GM23338 (cell line): Measurements from ENCODE around the gene RPS19BP1. TPM values are rescaled to one million over a fixed set of nuclear protein-coding genes. Genes with fewer than 3 reads are reported as not detected.

Source experiments
- ATAC-seq: fragments of 200-7000 bp; cut with Tn5 transposase; 3 replicates; pipeline ENCODE4 v1.9.1; 2020
- DNase-seq: peaks from one replicate; pipeline ENCODE4 v3.0.0-alpha.2; 2015; ENCODE audit warnings: low spot score
- H2AFZ ChIP-seq: fragments of 200-600 bp; sonication (generic); 2 replicates; pipeline ENCODE4 v1.8.0; 2016; ENCODE audit warnings: antibody characterized with exemption, mild to moderate bottlenecking, moderate library complexity
- H3F3A ChIP-seq: fragments of 200-600 bp; sonication (generic); replicated peaks from 2 replicates; pipeline ENCODE4 v1.8.0; 2017; ENCODE audit warnings: antibody characterized with exemption, mixed run types, low read depth
- H3K27ac ChIP-seq: fragments of 200-600 bp; sonication (generic); 2 replicates; pipeline ENCODE4 v1.6.1; 2016; ENCODE audit warnings: low read depth
- H3K27me3 ChIP-seq: fragments of 200-600 bp; sonication (generic); 2 replicates; pipeline ENCODE4 v1.8.0; 2016; ENCODE audit warnings: mild to moderate bottlenecking, mixed run types, moderate library complexity; ENCODE audit not compliant: insufficient read depth
- H3K36me3 ChIP-seq: fragments of 200-600 bp; sonication (generic); 2 replicates; pipeline ENCODE4 v1.8.0; 2016; ENCODE audit warnings: mild to moderate bottlenecking; ENCODE audit not compliant: insufficient read depth
- H3K4me1 ChIP-seq: fragments of 200-600 bp; sonication (generic); 2 replicates; pipeline ENCODE4 v1.8.0; 2016; ENCODE audit warnings: mild to moderate bottlenecking, moderate library complexity; ENCODE audit not compliant: insufficient read depth
- H3K4me2 ChIP-seq: fragments of 200-600 bp; sonication (generic); 2 replicates; pipeline ENCODE4 v1.7.1; 2017; ENCODE audit warnings: mixed run types
- H3K4me3 ChIP-seq: fragments of 200-600 bp; sonication (generic); 2 replicates; pipeline ENCODE4 v1.6.1; 2016; ENCODE audit warnings: mixed run types
- H3K79me2 ChIP-seq: fragments of 200-600 bp; sonication (generic); replicated peaks from 2 replicates; pipeline ENCODE4 v1.8.0; 2017; ENCODE audit warnings: mild to moderate bottlenecking; ENCODE audit not compliant: insufficient read depth
- H3K9me2 ChIP-seq: fragments of 200-600 bp; sonication (generic); 2 replicates; pipeline ENCODE4 v1.8.0; 2017; ENCODE audit not compliant: insufficient read depth
- H4K20me1 ChIP-seq: fragments of 200-600 bp; sonication (generic); replicated peaks from 2 replicates; pipeline ENCODE4 v1.8.0; 2017; ENCODE audit warnings: mild to moderate bottlenecking; ENCODE audit not compliant: insufficient read depth
- H3K27ac Mint-ChIP-seq: 2 replicates; pipeline ENCODE4 v1.8.0; 2020; ENCODE audit warnings: inconsistent platforms, mild to moderate bottlenecking, moderate library complexity, mixed read lengths
- H3K27me3 Mint-ChIP-seq: 3 replicates; pipeline ENCODE4 v1.8.0; 2022; ENCODE audit warnings: low read depth, mild to moderate bottlenecking, moderate library complexity, mixed read lengths, inconsistent platforms; ENCODE audit not compliant: insufficient read depth, poor library complexity
- H3K36me3 Mint-ChIP-seq: 3 replicates; pipeline ENCODE4 v1.8.0; 2021; ENCODE audit warnings: low read depth, mild to moderate bottlenecking, inconsistent platforms, moderate library complexity, mixed read lengths
- H3K4me1 Mint-ChIP-seq: 3 replicates; pipeline ENCODE4 v1.8.0; 2020; ENCODE audit warnings: mild to moderate bottlenecking, inconsistent platforms, mixed read lengths
- H3K4me3 Mint-ChIP-seq: 3 replicates; pipeline ENCODE4 v1.8.0; 2021; ENCODE audit warnings: moderate library complexity, mild to moderate bottlenecking, inconsistent platforms, mixed read lengths
- H3K9me3 Mint-ChIP-seq: 3 replicates; pipeline ENCODE4 v1.8.0; 2020; ENCODE audit warnings: moderate library complexity, mild to moderate bottlenecking, inconsistent platforms, mixed read lengths
- CREB1 ChIP-seq: fragments of 250-450 bp; sonication (Bioruptor Pico); IDR thresholded peaks from 2 replicates; pipeline ENCODE4 v1.5.0; 2020; ENCODE audit warnings: low read depth, mild to moderate bottlenecking, moderate library complexity
- CTCF ChIP-seq, 2 experiments: fragments of 200-600 bp in 1 of 2; sonication (generic) in 1 of 2; conservative IDR thresholded peaks; 2 replicates each; pipeline versions ENCODE4 v1.5.1 to v1.6.1; 2016 to 2017; ENCODE audit warnings: antibody characterized with exemption in 2 of 2, low read depth in 2 of 2, mild to moderate bottlenecking in 2 of 2, moderate library complexity in 1 of 2
- ETS1 ChIP-seq: IDR thresholded peaks from 2 replicates; pipeline ENCODE4 v1.6.1; 2016; ENCODE audit warnings: antibody characterized with exemption
- EZH2 ChIP-seq: fragments of 200-600 bp; sonication (generic); IDR thresholded peaks from one replicate; pipeline ENCODE4 v1.8.0; 2017; ENCODE audit warnings: antibody characterized with exemption, mild to moderate bottlenecking, low read depth; ENCODE audit not compliant: unreplicated experiment
- EZH2phosphoT487 ChIP-seq: fragments of 200-600 bp; sonication (generic); IDR thresholded peaks from one replicate; pipeline ENCODE4 v1.8.1; 2018; ENCODE audit warnings: antibody characterized with exemption; ENCODE audit not compliant: unreplicated experiment
- JUNB ChIP-seq: IDR thresholded peaks from one replicate; pipeline ENCODE4 v1.6.1; 2016; ENCODE audit warnings: antibody characterized with exemption; ENCODE audit not compliant: unreplicated experiment
- NANOG ChIP-seq: IDR thresholded peaks from 2 replicates; pipeline ENCODE4 v1.6.1; 2016; ENCODE audit warnings: antibody characterized with exemption, borderline replicate concordance
- POLR2AphosphoS5 ChIP-seq: IDR thresholded peaks from 2 replicates; pipeline ENCODE4 v1.6.1; 2016; ENCODE audit warnings: antibody characterized with exemption, low read depth
- STAT1 ChIP-seq: IDR thresholded peaks from one replicate; pipeline ENCODE4 v1.6.1; 2016; ENCODE audit warnings: antibody characterized with exemption; ENCODE audit not compliant: unreplicated experiment
- ZNF114 ChIP-seq: fragments of 250-450 bp; sonication (Bioruptor Pico); IDR thresholded peaks from 2 replicates; pipeline ENCODE4 v1.5.0; 2020; ENCODE audit warnings: mild to moderate bottlenecking, moderate library complexity
- ZNF331 ChIP-seq: fragments of 250-450 bp; sonication (Bioruptor Pico); IDR thresholded peaks from 2 replicates; pipeline ENCODE4 v1.5.0; 2020; ENCODE audit warnings: low read depth, mild to moderate bottlenecking, moderate library complexity
- polyA plus RNA-seq: library from polyadenylated mRNA; unstranded; fragments of >200 nt; fragmentation: Nextera tagmentation; extraction: Ambion mirVana; gene quantifications from 2 replicates; pipeline ENCODE4 v1.2.1, GENCODE V29; 2016
- total RNA-seq: library from RNA; depleted of rRNA; stranded (reverse); fragments of >200 nt; shearing (Covaris generic); gene quantifications from 2 replicates; pipeline ENCODE4 v1.2.3, GENCODE V29; 2014
- TF ChIP-seq, protein P1 (sequence below): IDR thresholded peaks from one replicate; pipeline ENCODE4 v1.6.1; 2018; ENCODE audit warnings: antibody characterized with exemption; ENCODE audit not compliant: unreplicated experiment
- TF ChIP-seq, protein P2 (sequence below): fragments of 250-450 bp; sonication (Bioruptor Pico); IDR thresholded peaks from 2 replicates; pipeline ENCODE4 v1.5.0; 2020; ENCODE audit warnings: mild to moderate bottlenecking, moderate library complexity

The RPS19BP1 gene
- total and polyA plus RNA-seq, 2 experiments from 2014 or later, result 153 to 215 TPM

- Histone ChIP-seq H2AFZ (no peak overlapping the region), H3K36me3 (no peaks in the 10 kb centered on the region), H3F3A (peaks cover 5% of the 10 kb centered on the region; the same call in 1 of the 2 replicates), H3K4me2 (no peak overlapping the region), H3K27me3 (peaks cover 15% of the 10 kb centered on the region), H3K79me2 (peaks cover 9% of the 10 kb centered on the region), H3K4me1 (peaks cover 11% of the 10 kb centered on the region), H4K20me1 (peaks cover 11% of the 10 kb centered on the region; the same call in 1 of the 2 replicates), H3K27ac (no peak overlapping the region), H3K4me3 (no peak overlapping the region), H3K9me2 (no peaks in the 10 kb centered on the region)
- H3K36me3 Mint-ChIP-seq, result peaks cover 1% of the 10 kb centered on the region; the same call in 2 of the 3 replicates
- TF ChIP-seq, protein P1, sequence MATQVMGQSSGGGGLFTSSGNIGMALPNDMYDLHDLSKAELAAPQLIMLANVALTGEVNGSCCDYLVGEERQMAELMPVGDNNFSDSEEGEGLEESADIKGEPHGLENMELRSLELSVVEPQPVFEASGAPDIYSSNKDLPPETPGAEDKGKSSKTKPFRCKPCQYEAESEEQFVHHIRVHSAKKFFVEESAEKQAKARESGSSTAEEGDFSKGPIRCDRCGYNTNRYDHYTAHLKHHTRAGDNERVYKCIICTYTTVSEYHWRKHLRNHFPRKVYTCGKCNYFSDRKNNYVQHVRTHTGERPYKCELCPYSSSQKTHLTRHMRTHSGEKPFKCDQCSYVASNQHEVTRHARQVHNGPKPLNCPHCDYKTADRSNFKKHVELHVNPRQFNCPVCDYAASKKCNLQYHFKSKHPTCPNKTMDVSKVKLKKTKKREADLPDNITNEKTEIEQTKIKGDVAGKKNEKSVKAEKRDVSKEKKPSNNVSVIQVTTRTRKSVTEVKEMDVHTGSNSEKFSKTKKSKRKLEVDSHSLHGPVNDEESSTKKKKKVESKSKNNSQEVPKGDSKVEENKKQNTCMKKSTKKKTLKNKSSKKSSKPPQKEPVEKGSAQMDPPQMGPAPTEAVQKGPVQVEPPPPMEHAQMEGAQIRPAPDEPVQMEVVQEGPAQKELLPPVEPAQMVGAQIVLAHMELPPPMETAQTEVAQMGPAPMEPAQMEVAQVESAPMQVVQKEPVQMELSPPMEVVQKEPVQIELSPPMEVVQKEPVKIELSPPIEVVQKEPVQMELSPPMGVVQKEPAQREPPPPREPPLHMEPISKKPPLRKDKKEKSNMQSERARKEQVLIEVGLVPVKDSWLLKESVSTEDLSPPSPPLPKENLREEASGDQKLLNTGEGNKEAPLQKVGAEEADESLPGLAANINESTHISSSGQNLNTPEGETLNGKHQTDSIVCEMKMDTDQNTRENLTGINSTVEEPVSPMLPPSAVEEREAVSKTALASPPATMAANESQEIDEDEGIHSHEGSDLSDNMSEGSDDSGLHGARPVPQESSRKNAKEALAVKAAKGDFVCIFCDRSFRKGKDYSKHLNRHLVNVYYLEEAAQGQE, result no peak
- TF ChIP-seq, protein P2, sequence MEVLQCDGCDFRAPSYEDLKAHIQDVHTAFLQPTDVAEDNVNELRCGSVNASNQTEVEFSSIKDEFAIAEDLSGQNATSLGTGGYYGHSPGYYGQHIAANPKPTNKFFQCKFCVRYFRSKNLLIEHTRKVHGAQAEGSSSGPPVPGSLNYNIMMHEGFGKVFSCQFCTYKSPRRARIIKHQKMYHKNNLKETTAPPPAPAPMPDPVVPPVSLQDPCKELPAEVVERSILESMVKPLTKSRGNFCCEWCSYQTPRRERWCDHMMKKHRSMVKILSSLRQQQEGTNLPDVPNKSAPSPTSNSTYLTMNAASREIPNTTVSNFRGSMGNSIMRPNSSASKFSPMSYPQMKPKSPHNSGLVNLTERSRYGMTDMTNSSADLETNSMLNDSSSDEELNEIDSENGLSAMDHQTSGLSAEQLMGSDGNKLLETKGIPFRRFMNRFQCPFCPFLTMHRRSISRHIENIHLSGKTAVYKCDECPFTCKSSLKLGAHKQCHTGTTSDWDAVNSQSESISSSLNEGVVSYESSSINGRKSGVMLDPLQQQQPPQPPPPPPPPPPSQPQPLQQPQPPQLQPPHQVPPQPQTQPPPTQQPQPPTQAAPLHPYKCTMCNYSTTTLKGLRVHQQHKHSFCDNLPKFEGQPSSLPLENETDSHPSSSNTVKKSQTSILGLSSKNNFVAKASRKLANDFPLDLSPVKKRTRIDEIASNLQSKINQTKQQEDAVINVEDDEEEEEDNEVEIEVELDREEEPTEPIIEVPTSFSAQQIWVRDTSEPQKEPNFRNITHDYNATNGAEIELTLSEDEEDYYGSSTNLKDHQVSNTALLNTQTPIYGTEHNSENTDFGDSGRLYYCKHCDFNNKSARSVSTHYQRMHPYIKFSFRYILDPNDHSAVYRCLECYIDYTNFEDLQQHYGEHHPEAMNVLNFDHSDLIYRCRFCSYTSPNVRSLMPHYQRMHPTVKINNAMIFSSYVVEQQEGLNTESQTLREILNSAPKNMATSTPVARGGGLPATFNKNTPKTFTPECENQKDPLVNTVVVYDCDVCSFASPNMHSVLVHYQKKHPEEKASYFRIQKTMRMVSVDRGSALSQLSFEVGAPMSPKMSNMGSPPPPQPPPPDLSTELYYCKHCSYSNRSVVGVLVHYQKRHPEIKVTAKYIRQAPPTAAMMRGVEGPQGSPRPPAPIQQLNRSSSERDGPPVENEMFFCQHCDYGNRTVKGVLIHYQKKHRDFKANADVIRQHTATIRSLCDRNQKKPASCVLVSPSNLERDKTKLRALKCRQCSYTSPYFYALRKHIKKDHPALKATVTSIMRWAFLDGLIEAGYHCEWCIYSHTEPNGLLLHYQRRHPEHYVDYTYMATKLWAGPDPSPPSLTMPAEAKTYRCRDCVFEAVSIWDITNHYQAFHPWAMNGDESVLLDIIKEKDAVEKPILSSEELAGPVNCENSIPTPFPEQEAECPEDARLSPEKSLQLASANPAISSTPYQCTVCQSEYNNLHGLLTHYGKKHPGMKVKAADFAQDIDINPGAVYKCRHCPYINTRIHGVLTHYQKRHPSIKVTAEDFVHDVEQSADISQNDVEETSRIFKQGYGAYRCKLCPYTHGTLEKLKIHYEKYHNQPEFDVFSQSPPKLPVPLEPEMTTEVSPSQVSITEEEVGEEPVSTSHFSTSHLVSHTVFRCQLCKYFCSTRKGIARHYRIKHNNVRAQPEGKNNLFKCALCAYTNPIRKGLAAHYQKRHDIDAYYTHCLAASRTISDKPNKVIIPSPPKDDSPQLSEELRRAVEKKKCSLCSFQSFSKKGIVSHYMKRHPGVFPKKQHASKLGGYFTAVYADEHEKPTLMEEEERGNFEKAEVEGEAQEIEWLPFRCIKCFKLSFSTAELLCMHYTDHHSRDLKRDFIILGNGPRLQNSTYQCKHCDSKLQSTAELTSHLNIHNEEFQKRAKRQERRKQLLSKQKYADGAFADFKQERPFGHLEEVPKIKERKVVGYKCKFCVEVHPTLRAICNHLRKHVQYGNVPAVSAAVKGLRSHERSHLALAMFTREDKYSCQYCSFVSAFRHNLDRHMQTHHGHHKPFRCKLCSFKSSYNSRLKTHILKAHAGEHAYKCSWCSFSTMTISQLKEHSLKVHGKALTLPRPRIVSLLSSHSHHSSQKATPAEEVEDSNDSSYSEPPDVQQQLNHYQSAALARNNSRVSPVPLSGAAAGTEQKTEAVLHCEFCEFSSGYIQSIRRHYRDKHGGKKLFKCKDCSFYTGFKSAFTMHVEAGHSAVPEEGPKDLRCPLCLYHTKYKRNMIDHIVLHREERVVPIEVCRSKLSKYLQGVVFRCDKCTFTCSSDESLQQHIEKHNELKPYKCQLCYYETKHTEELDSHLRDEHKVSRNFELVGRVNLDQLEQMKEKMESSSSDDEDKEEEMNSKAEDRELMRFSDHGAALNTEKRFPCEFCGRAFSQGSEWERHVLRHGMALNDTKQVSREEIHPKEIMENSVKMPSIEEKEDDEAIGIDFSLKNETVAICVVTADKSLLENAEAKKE (CRISPR knock-in tag), result no peak
- TF ChIP-seq ETS1, result no peak
- TF ChIP-seq ZNF114 (CRISPR knock-in tag), result no peak
- no peak for TF ChIP-seq ZNF331
- no peak for TF ChIP-seq EZH2
- no peak for TF ChIP-seq POLR2AphosphoS5
- no peak for TF ChIP-seq NANOG
- no peak for TF ChIP-seq CTCF (conservative IDR thresholded peaks at IDR 0.05; ENCODE audit: low read depth in 2 of 2)
- TF ChIP-seq JUNB, result no peak
- TF ChIP-seq EZH2phosphoT487, result no peak
- no peak for TF ChIP-seq CREB1 (CRISPR knock-in tag)
- no peak for TF ChIP-seq STAT1
- no peak overlapping the region for H3K4me3 Mint-ChIP-seq
- peaks cover 8% of the 10 kb centered on the region for H3K4me1 Mint-ChIP-seq
- DNase-seq, result no peak
- peaks cover 51% of the 10 kb centered on the region for H3K27me3 Mint-ChIP-seq
- no peaks in the 10 kb centered on the region; the same call in none of the 3 replicates for H3K9me3 Mint-ChIP-seq
- no peak overlapping the region for H3K27ac Mint-ChIP-seq
- ATAC-seq, result no peak
These were observed 34.2 kb downstream of the RPS19BP1 start for GRCh38 chr22:39498368-39498767.
